ENCODE measurements around the gene GGNBP2.

GRCh38 chr17:36546418-36547093 lies 1.8 kb downstream of the GGNBP2 start:
- TF ChIP-seq FOXA1 (IDR thresholded peaks at IDR 0.05): no peak
- TF ChIP-seq ZNF384 (IDR thresholded peaks at IDR 0.05): no peak
- no peak for TF ChIP-seq ELF4 (IDR thresholded peaks at IDR 0.05)
- TF ChIP-seq BHLHE40 (IDR thresholded peaks at IDR 0.05; ENCODE audit: borderline replicate concordance): no peak
- TF ChIP-seq SP1 (IDR thresholded peaks at IDR 0.05): no peak
- no peak for TF ChIP-seq HDGF (IDR thresholded peaks at IDR 0.05; ENCODE audit: borderline replicate concordance)

Measured in HEK293T (cell line).